Activated CD4-positive, CD25-positive, alpha-beta regulatory T cell treated with anti-CD3 and anti-CD28 coated beads, Interleukin-2, amount 50 U/mL, for 16 hours (primary cell): ENCODE results near the gene MED7.
A peak's percentile ranks its signal among the peaks of the same experiment; 100 is the strongest.
"Not testable (repeated sequence)": the region's sequence is repeated elsewhere in the genome, so short reads cannot be mapped to it uniquely, and the experiment has no call there.

ENCODE experiments used
- DNase-seq: peaks from one replicate; pipeline ENCODE4 v3.0.0-alpha.2; 2020; ENCODE audit warnings: low read depth, low spot score

The MED7 gene

GRCh38 chr5:157142317-157143126 lies at the start of gene MED7:
Gene MED7, minus strand, starts transcription at chr5:157142865. Its CDS starts 3,434 bp downstream, at chr5:157139431.
- DNase-seq, result peak; percentile 88

GRCh38 chr5:157189223-157189622 lies 46.6 kb upstream of the MED7 start:
- no peak for DNase-seq

GRCh38 chr5:157188270-157188669 lies 45.6 kb upstream of the MED7 start:
- no peak for DNase-seq

- no peak for DNase-seq
Measured at GRCh38 chr5:157187046-157187754, 44.5 kb upstream of the MED7 start.

GRCh38 chr5:157186309-157187045 lies 43.8 kb upstream of the MED7 start:
- DNase-seq, result no peak

GRCh38 chr5:157185122-157185521 lies 42.5 kb upstream of the MED7 start:
- DNase-seq, result not testable (repeated sequence)

- no peak for DNase-seq
Measured at GRCh38 chr5:157184117-157184670, 41.5 kb upstream of the MED7 start.

- DNase-seq, result no peak
Measured at GRCh38 chr5:157182143-157182757, 39.6 kb upstream of the MED7 start.

GRCh38 chr5:157180374-157181264 lies 38.0 kb upstream of the MED7 start, which contains the start of gene ITK:
Gene ITK, plus strand, starts transcription at chr5:157180840. Its CDS starts 138 bp downstream, at chr5:157180978.
- DNase-seq, result no peak

GRCh38 chr5:157178966-157179365 lies 36.3 kb upstream of the MED7 start:
- DNase-seq, result no peak

- DNase-seq, result no peak
Measured at GRCh38 chr5:157177953-157178352, 35.3 kb upstream of the MED7 start.

- DNase-seq, result no peak
Measured at GRCh38 chr5:157175071-157175612, 32.5 kb upstream of the MED7 start.

GRCh38 chr5:157172403-157172802 lies 29.7 kb upstream of the MED7 start:
- peak; percentile 64 for DNase-seq

GRCh38 chr5:157168286-157168685 lies 25.6 kb upstream of the MED7 start:
- DNase-seq, result no peak

- DNase-seq, result no peak
Measured at GRCh38 chr5:157167214-157167621, 24.6 kb upstream of the MED7 start.

GRCh38 chr5:157166214-157167213 lies 23.8 kb upstream of the MED7 start, which contains the start of gene GARIN3:
Gene GARIN3, minus strand, starts transcription at chr5:157166264. Its CDS starts 96 bp downstream, at chr5:157166168.
- no peak for DNase-seq

GRCh38 chr5:157165668-157166067 lies 23.0 kb upstream of the MED7 start:
- no peak for DNase-seq

GRCh38 chr5:157165261-157165660 lies 22.6 kb upstream of the MED7 start:
- DNase-seq, result no peak

GRCh38 chr5:157164521-157164920 lies 21.9 kb upstream of the MED7 start:
- DNase-seq, result no peak
